PC-9 (cell line): ENCODE results near the gene SORBS1. TPM values are rescaled to one million over a fixed set of nuclear protein-coding genes. Genes with fewer than 3 reads are reported as not detected.

Experiments used
- BruUV-seq: library from RNA; stranded (reverse); fragments of 400-500 nt; replicated peaks from 2 replicates; lab custom pipeline; 2021; lab: Mats Ljungman, UMichigan
- CTCF ChIA-PET: fragments of 300-600 bp; sonication (Branson Sonifier 250); formaldehyde crosslinking; loops from one replicate; lab custom pipeline; 2022; ENCODE audit warnings: antibody characterized with exemption; lab: Charles Lee
- POLR2A ChIA-PET: fragments of 300-600 bp; sonication (Branson Sonifier 250); formaldehyde crosslinking; loops from one replicate; lab custom pipeline; 2022; ENCODE audit warnings: antibody characterized with exemption; ENCODE audit not compliant: unreplicated experiment; lab: Charles Lee
- DNase-seq, 2 experiments: peaks; one replicate each; pipeline versions ENCODE4 v3.0.0 to v3.0.0-alpha.2; 2015 to 2022; ENCODE audit warnings: mixed read lengths in 1 of 2
- H2AFZ ChIP-seq: fragments of 200-600 bp; sonication (generic); 2 replicates; pipeline ENCODE4 v1.8.1; 2017; ENCODE audit warnings: antibody characterized with exemption
- H3F3A ChIP-seq: fragments of 200-600 bp; sonication (generic); 2 replicates; pipeline ENCODE4 v1.8.1; 2017; ENCODE audit warnings: antibody characterized with exemption, mild to moderate bottlenecking, low read depth; ENCODE audit not compliant: insufficient read depth
- H3K27ac ChIP-seq: fragments of 200-600 bp; sonication (generic); 2 replicates; pipeline ENCODE4 v1.6.1; 2016; ENCODE audit warnings: mixed run types
- H3K27me3 ChIP-seq: fragments of 200-600 bp; sonication (generic); 2 replicates; pipeline ENCODE4 v1.6.1; 2016; ENCODE audit warnings: low read depth, mixed run types; ENCODE audit not compliant: insufficient read depth
- H3K36me3 ChIP-seq: fragments of 200-600 bp; sonication (generic); 2 replicates; pipeline ENCODE4 v1.6.1; 2016; ENCODE audit warnings: low read depth, mixed run types
- H3K4me1 ChIP-seq: fragments of 200-600 bp; sonication (generic); replicated peaks from 2 replicates; pipeline ENCODE4 v1.6.1; 2016; ENCODE audit warnings: mixed run types; ENCODE audit not compliant: insufficient read depth
- H3K4me2 ChIP-seq: fragments of 200-600 bp; sonication (generic); 2 replicates; pipeline ENCODE4 v1.6.1; 2017; ENCODE audit warnings: mixed run types
- H3K4me3 ChIP-seq: fragments of 200-600 bp; sonication (generic); 2 replicates; pipeline ENCODE4 v1.6.1; 2016; ENCODE audit warnings: mixed run types
- H3K79me2 ChIP-seq: fragments of 200-600 bp; sonication (generic); 2 replicates; pipeline ENCODE4 v1.6.1; 2017; ENCODE audit warnings: low read depth, mixed run types
- H3K9me2 ChIP-seq: fragments of 200-600 bp; sonication (generic); 2 replicates; pipeline ENCODE4 v1.8.1; 2017; ENCODE audit warnings: mild to moderate bottlenecking; ENCODE audit not compliant: insufficient read depth
- H3K9me3 ChIP-seq: fragments of 200-600 bp; sonication (generic); 2 replicates; pipeline ENCODE4 v1.8.1; 2016; ENCODE audit warnings: low read depth; ENCODE audit not compliant: insufficient read depth
- H4K20me1 ChIP-seq: fragments of 200-600 bp; sonication (generic); 2 replicates; pipeline ENCODE4 v1.8.1; 2017; ENCODE audit not compliant: insufficient read depth
- EZH2 ChIP-seq: fragments of 200-600 bp; sonication (generic); IDR thresholded peaks from 2 replicates; pipeline ENCODE4 v1.8.0; 2017; ENCODE audit warnings: antibody characterized with exemption, low read depth
- intact Hi-C: fragments of 100-400 bp; cut with micrococcal nuclease; formaldehyde crosslinking; loops from one replicate; pipeline ENCODE4 v1.10.0; 2022; ENCODE audit not compliant: unreplicated experiment
- total RNA-seq: library from RNA; stranded (reverse); gene quantifications from 2 replicates; pipeline ENCODE4 v1.2.3, GENCODE V29; 2021
- TF ChIP-seq, protein P1 (sequence below): fragments of 200-600 bp; sonication (generic); conservative IDR thresholded peaks from 2 replicates; pipeline ENCODE4 v1.6.1; 2017; ENCODE audit warnings: mixed run types, antibody characterized with exemption, mild to moderate bottlenecking, moderate library complexity

The SORBS1 gene
- total RNA-seq, 1 experiment from 2014 or later = 5.0 TPM

GRCh38 chr10:95429639-95430038 lies 131.5 kb downstream of the SORBS1 start:
- Histone ChIP-seq H3F3A (peaks cover 7% of the 10 kb centered on the region; the same call in 1 of the 2 replicates), H3K36me3 (no peaks in the 10 kb centered on the region), H3K9me3 (no peaks in the 10 kb centered on the region), H3K27ac (peak overlapping the region; percentile 64), H3K9me2 (no peaks in the 10 kb centered on the region), H2AFZ (0 out of 2 replicates have a peak overlapping the region, but pooled peaks have one; percentile 44), H3K4me3 (no peak overlapping the region), H4K20me1 (no peaks in the 10 kb centered on the region), H3K27me3 (no peaks in the 10 kb centered on the region), H3K4me2 (peak overlapping the region; percentile 42), H3K4me1 (peaks cover 16% of the 10 kb centered on the region), H3K79me2 (no peaks in the 10 kb centered on the region)
- POLR2A ChIA-PET = no interaction called here
- TF ChIP-seq EZH2 = no peak
- TF ChIP-seq, protein P1, sequence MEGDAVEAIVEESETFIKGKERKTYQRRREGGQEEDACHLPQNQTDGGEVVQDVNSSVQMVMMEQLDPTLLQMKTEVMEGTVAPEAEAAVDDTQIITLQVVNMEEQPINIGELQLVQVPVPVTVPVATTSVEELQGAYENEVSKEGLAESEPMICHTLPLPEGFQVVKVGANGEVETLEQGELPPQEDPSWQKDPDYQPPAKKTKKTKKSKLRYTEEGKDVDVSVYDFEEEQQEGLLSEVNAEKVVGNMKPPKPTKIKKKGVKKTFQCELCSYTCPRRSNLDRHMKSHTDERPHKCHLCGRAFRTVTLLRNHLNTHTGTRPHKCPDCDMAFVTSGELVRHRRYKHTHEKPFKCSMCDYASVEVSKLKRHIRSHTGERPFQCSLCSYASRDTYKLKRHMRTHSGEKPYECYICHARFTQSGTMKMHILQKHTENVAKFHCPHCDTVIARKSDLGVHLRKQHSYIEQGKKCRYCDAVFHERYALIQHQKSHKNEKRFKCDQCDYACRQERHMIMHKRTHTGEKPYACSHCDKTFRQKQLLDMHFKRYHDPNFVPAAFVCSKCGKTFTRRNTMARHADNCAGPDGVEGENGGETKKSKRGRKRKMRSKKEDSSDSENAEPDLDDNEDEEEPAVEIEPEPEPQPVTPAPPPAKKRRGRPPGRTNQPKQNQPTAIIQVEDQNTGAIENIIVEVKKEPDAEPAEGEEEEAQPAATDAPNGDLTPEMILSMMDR = no peak
- intact Hi-C loops = loop anchor here (1.0 kb wide), 2 partner anchors 55 to 172 kb away; no protein-coding TSS in a partner anchor
- no TSS peak for BruUV-seq
- DNase-seq = peak in 1 of 2 experiments; percentile 77
- CTCF ChIA-PET = interaction anchor here (0.6 to 1.0 kb wide), 2 partner anchors 89 to 296 kb away, joined by 3 to 5 read pairs; no protein-coding TSS in a partner anchor

DNA sequence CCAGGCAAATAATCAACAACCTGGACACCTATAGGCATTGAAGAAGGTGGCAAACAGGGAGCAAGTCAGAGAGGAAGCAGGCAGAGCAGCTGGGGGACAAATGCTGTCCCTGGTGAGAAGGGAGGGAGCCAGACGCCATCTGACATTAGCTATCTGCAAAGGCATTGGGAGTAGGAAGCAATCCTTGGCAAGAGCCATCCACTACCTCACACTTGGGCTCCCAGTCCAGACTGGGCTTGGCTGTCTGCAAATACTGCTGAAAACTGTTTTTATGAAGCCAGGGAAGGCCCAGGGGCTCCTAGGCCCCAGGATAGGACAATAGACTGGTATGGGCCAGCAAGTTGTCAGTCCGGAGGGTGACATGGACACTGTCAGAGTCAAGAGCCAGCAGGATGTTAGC lies 132.5 kb downstream of the SORBS1 start:
- H3K4me3 ChIP-seq = no peak overlapping the region
- no peak for DNase-seq
- peak overlapping the region; percentile 64; the same call in 1 of the 2 replicates for H3K27ac ChIP-seq
- no peaks in the 10 kb centered on the region for H3K9me2 ChIP-seq
- no peaks in the 10 kb centered on the region for H3K36me3 ChIP-seq
- no peaks in the 10 kb centered on the region for H4K20me1 ChIP-seq
- CTCF ChIA-PET = interaction anchor here (0.7 kb wide), 1 partner anchor 171 kb away, joined by 5 read pairs; no protein-coding TSS in a partner anchor
- H3K4me2 ChIP-seq = no peak overlapping the region
- POLR2A ChIA-PET = no interaction called here
- intact Hi-C loops = no loop called here
- no peaks in the 10 kb centered on the region for H3K79me2 ChIP-seq
- H3K4me1 ChIP-seq = peaks cover 16% of the 10 kb centered on the region
- no peaks in the 10 kb centered on the region for H3K27me3 ChIP-seq
- no peak overlapping the region for H2AFZ ChIP-seq
- H3K9me3 ChIP-seq = no peaks in the 10 kb centered on the region
- BruUV-seq = no TSS peak
- H3F3A ChIP-seq = peaks cover 7% of the 10 kb centered on the region; the same call in 1 of the 2 replicates
- TF ChIP-seq EZH2 = no peak
- TF ChIP-seq, protein P1 = no peak

GRCh38 chr10:95426482-95426881 lies 134.7 kb downstream of the SORBS1 start:
- no peak overlapping the region for H2AFZ ChIP-seq
- no peak overlapping the region for H3K4me3 ChIP-seq
- H3F3A ChIP-seq = peaks cover 7% of the 10 kb centered on the region; the same call in 1 of the 2 replicates
- no peak overlapping the region for H3K4me2 ChIP-seq
- H3K9me2 ChIP-seq = no peaks in the 10 kb centered on the region
- no peaks in the 10 kb centered on the region for H3K79me2 ChIP-seq
- intact Hi-C loops = no loop called here
- H4K20me1 ChIP-seq = no peaks in the 10 kb centered on the region
- no peaks in the 10 kb centered on the region for H3K27me3 ChIP-seq
- peaks cover 16% of the 10 kb centered on the region for H3K4me1 ChIP-seq
- TF ChIP-seq EZH2 = no peak
- TF ChIP-seq, protein P1 = no peak
- H3K9me3 ChIP-seq = no peaks in the 10 kb centered on the region
- no peak for DNase-seq
- no peak overlapping the region for H3K27ac ChIP-seq
- no peaks in the 10 kb centered on the region for H3K36me3 ChIP-seq
- POLR2A ChIA-PET = no interaction called here
- CTCF ChIA-PET = no interaction called here
- BruUV-seq = no TSS peak
